ENCODE results near the gene SCN1B.
"Not testable (repeated sequence)": the region's sequence is repeated elsewhere in the genome, so short reads cannot be mapped to it uniquely, and the experiment has no call there.

SCN1B gene

GRCh38 chr19:35030257-35031071 lies at the start of gene SCN1B:
SCN1B (plus strand) TSS chr19:35030470; CDS start chr19:35030821, 351 bp downstream.
- DNase-seq: peak; percentile 63

- DNase-seq: no peak
Observed at GRCh38 chr19:34982275-34982674, 48.0 kb upstream of the SCN1B start.

- no peak for DNase-seq
Observed at GRCh38 chr19:34983786-34984185, 46.5 kb upstream of the SCN1B start.

- DNase-seq: no peak
Observed at GRCh38 chr19:34984287-34984686, 46.0 kb upstream of the SCN1B start.

GRCh38 chr19:34985249-34986022 lies 44.8 kb upstream of the SCN1B start:
- no peak for DNase-seq

GRCh38 chr19:34988119-34988518 lies 42.2 kb upstream of the SCN1B start:
- no peak for DNase-seq

GRCh38 chr19:34989298-34989697 lies 41.0 kb upstream of the SCN1B start:
- no peak for DNase-seq

- peak; percentile 31 for DNase-seq
Observed at GRCh38 chr19:34990578-34991192, 39.6 kb upstream of the SCN1B start.

GRCh38 chr19:34991542-34992333 lies 38.5 kb upstream of the SCN1B start:
- DNase-seq: no peak

- not testable (repeated sequence) for DNase-seq
Observed at GRCh38 chr19:34992582-34992981, 37.7 kb upstream of the SCN1B start.

GRCh38 chr19:34994286-34994642 lies 36.0 kb upstream of the SCN1B start:
- no peak for DNase-seq

- DNase-seq: no peak
Observed at GRCh38 chr19:34994643-34995541, 35.4 kb upstream of the SCN1B start.

GRCh38 chr19:34995551-34995950 lies 34.7 kb upstream of the SCN1B start:
- DNase-seq: no peak

GRCh38 chr19:34997071-34997617 lies 33.1 kb upstream of the SCN1B start:
- no peak for DNase-seq

- DNase-seq: not testable (repeated sequence)
Observed at GRCh38 chr19:34998224-34998623, 32.0 kb upstream of the SCN1B start.

- no peak for DNase-seq
Observed at GRCh38 chr19:34998777-34999497, 31.3 kb upstream of the SCN1B start.

GRCh38 chr19:34999498-35000337 lies 30.6 kb upstream of the SCN1B start, which contains the start of gene GRAMD1A:
GRAMD1A (plus strand) TSS chr19:35000323; CDS start chr19:35000479, 156 bp downstream.
- peak; percentile 85 for DNase-seq

GRCh38 chr19:35000338-35000646 lies 30.0 kb upstream of the SCN1B start:
- DNase-seq: no peak

- DNase-seq: peak; percentile 66
Observed at GRCh38 chr19:35000647-35001501, 29.4 kb upstream of the SCN1B start.
